ENCODE data around the gene ZNF709. TPM values are rescaled to one million over a fixed set of nuclear protein-coding genes. Genes with fewer than 3 reads are reported as not detected.

The ZNF709 gene
- total and polyA plus RNA-seq, 2 of the 13 experiments (the other 11 are each of a cell fraction or from before 2014, with no cell fraction given), result 1.5 to 3.9 TPM

DNA sequence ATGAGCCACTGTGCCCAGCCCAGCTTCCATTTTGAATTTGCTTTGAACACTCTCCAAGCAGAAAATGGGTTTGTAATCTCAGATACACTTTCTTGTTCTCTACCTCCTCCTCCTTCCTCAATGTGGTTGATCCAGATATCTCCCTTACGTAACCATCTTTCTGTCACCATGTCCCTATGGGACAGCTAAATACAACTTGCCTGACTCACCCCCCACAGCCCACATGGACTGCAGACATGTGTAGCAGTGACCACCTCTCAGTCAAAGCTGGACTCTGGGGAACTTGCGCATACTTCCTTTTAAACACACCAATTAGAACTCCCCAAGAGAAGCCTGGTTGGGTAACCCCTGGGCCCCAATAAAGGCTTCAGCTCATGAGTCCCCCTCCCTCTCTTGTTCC, 72.7 kb downstream of the ZNF709 start:
- Histone ChIP-seq H4K20me1 (ENCODE audit: insufficient read depth, low read length) (no peaks in the 10 kb centered on the region), H3K9me3 (ENCODE audit: low read length) (0 out of 2 replicates have a peak, but pooled peaks cover 4% of the 10 kb centered on the region), H3K4me3 (replicated peaks in 1 of 3; ENCODE audit: insufficient read depth in 1 of 3, low read depth in 2 of 3, low read length in 3 of 3) (no peak overlapping the region), H3K27me3 (ENCODE audit: control insufficient read depth in 1 of 2, insufficient read depth in 2 of 2, low read length in 2 of 2) (no peaks in the 10 kb centered on the region), H3K9ac (ENCODE audit: insufficient read depth, low read depth, low read length) (no peak overlapping the region), H3K27ac (ENCODE audit: extremely low read length, insufficient read depth, low read length) (no peak overlapping the region), H3K4me2 (ENCODE audit: low read depth, low read length) (no peak overlapping the region), H2AFZ (ENCODE audit: low read length) (no peak overlapping the region), H3K79me2 (ENCODE audit: insufficient read depth, low read length) (no peaks in the 10 kb centered on the region), H3K4me1 (ENCODE audit: insufficient read depth, low read length) (no peaks in the 10 kb centered on the region), H3K36me3 (replicated peaks in 1 of 2; ENCODE audit: control insufficient read depth in 1 of 2, insufficient read depth in 2 of 2, low read length in 2 of 2) (no peaks in the 10 kb centered on the region)
- in situ Hi-C loops (cut with HindIII; ENCODE audit: extremely low pct_ligation_motif_present, low pct_unique_long_range_greater_than_20kb) (no loop called here), intact Hi-C loops (cut with micrococcal nuclease; ENCODE audit: unreplicated experiment) (no loop called here)
- ATAC-seq (no peak), FAIRE-seq (no peak), DNase-seq (ENCODE audit: low spot score) (no peak)
- BruUV-seq (replicated peaks), result no TSS peak
- ChIA-PET CTCF (ENCODE audit: low intra/inter-chr PET ratio, low total read pairs) (no interaction called here), POLR2A (no interaction called here)
- TF ChIP-seq, protein P1, sequence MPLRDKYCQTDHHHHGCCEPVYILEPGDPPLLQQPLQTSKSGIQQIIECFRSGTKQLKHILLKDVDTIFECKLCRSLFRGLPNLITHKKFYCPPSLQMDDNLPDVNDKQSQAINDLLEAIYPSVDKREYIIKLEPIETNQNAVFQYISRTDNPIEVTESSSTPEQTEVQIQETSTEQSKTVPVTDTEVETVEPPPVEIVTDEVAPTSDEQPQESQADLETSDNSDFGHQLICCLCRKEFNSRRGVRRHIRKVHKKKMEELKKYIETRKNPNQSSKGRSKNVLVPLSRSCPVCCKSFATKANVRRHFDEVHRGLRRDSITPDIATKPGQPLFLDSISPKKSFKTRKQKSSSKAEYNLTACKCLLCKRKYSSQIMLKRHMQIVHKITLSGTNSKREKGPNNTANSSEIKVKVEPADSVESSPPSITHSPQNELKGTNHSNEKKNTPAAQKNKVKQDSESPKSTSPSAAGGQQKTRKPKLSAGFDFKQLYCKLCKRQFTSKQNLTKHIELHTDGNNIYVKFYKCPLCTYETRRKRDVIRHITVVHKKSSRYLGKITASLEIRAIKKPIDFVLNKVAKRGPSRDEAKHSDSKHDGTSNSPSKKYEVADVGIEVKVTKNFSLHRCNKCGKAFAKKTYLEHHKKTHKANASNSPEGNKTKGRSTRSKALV (CRISPR knock-in tag; IDR thresholded peaks at IDR 0.05), result no peak
- no peak for TF ChIP-seq ARNT2 (CRISPR knock-in tag; IDR thresholded peaks at IDR 0.05; ENCODE audit: low read depth)
- TF ChIP-seq, protein P2, sequence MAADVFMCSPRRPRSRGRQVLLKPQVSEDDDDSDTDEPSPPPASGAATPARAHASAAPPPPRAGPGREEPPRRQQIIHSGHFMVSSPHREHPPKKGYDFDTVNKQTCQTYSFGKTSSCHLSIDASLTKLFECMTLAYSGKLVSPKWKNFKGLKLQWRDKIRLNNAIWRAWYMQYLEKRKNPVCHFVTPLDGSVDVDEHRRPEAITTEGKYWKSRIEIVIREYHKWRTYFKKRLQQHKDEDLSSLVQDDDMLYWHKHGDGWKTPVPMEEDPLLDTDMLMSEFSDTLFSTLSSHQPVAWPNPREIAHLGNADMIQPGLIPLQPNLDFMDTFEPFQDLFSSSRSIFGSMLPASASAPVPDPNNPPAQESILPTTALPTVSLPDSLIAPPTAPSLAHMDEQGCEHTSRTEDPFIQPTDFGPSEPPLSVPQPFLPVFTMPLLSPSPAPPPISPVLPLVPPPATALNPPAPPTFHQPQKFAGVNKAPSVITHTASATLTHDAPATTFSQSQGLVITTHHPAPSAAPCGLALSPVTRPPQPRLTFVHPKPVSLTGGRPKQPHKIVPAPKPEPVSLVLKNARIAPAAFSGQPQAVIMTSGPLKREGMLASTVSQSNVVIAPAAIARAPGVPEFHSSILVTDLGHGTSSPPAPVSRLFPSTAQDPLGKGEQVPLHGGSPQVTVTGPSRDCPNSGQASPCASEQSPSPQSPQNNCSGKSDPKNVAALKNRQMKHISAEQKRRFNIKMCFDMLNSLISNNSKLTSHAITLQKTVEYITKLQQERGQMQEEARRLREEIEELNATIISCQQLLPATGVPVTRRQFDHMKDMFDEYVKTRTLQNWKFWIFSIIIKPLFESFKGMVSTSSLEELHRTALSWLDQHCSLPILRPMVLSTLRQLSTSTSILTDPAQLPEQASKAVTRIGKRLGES (CRISPR knock-in tag; IDR thresholded peaks at IDR 0.05; ENCODE audit: borderline replicate concordance), result no peak
- no peak for TF ChIP-seq MAF1 (CRISPR knock-in tag; IDR thresholded peaks at IDR 0.05; ENCODE audit: borderline replicate concordance)
- no peak for TF ChIP-seq ZNF563 (CRISPR knock-in tag; IDR thresholded peaks at IDR 0.05)
- no peak for TF ChIP-seq ZNF296 (CRISPR knock-in tag; conservative IDR thresholded peaks at IDR 0.05)
- TF ChIP-seq ZNF841 (CRISPR knock-in tag; IDR thresholded peaks at IDR 0.05; ENCODE audit: borderline replicate concordance), result no peak
- TF ChIP-seq, protein P3, sequence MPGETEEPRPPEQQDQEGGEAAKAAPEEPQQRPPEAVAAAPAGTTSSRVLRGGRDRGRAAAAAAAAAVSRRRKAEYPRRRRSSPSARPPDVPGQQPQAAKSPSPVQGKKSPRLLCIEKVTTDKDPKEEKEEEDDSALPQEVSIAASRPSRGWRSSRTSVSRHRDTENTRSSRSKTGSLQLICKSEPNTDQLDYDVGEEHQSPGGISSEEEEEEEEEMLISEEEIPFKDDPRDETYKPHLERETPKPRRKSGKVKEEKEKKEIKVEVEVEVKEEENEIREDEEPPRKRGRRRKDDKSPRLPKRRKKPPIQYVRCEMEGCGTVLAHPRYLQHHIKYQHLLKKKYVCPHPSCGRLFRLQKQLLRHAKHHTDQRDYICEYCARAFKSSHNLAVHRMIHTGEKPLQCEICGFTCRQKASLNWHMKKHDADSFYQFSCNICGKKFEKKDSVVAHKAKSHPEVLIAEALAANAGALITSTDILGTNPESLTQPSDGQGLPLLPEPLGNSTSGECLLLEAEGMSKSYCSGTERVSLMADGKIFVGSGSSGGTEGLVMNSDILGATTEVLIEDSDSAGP (CRISPR knock-in tag; IDR thresholded peaks at IDR 0.05; ENCODE audit: borderline replicate concordance), result no peak
- 100% methylated on average over 2 of the region's 2 CpGs for WGBS (ENCODE audit: low lambda C conversion rate)

Small RNA genes lying within 50 kb of the gene (small RNA-seq; reads per million reads assigned to genes)
- gene MTCO1P27 (ENCODE audit: insufficient read depth in 2 of 3, insufficient read length in 3 of 3, low read depth in 2 of 3, low replicate concordance in 1 of 3) (0 reads per million in 3 experiments), gene PPIAP20 (ENCODE audit: insufficient read depth in 2 of 3, insufficient read length in 3 of 3, low read depth in 2 of 3, low replicate concordance in 1 of 3) (0 reads per million in 3 experiments)

Other genes starting within 250 kb of the ZNF709 start
- gene ZNF44, start 189.9 kb downstream of the ZNF709 start, total RNA-seq (2016; rRNA removed; fragmentation: Illumina TruSeq; extraction: Trizol), result 15.7 and 16.6 TPM in 2 replicates
- 6.6 and 6.9 TPM in 2 replicates for gene ZNF44, start 189.9 kb downstream of the ZNF709 start, polyA plus RNA-seq (2011; rRNA removed)
- gene ZNF563, start 151.2 kb downstream of the ZNF709 start, total RNA-seq (2016; rRNA removed; fragmentation: Illumina TruSeq; extraction: Trizol), result 19.5 and 26.3 TPM in 2 replicates
- gene ZNF563, start 151.2 kb downstream of the ZNF709 start, polyA plus RNA-seq (2011; rRNA removed), result 7.1 and 7.5 TPM in 2 replicates
- gene ZNF442, start 119.1 kb downstream of the ZNF709 start, total RNA-seq (2016; rRNA removed; fragmentation: Illumina TruSeq; extraction: Trizol), result 6.0 and 8.6 TPM in 2 replicates
- gene ZNF442, start 119.1 kb downstream of the ZNF709 start, polyA plus RNA-seq (2011; rRNA removed), result 0.57 and 1.0 TPM in 2 replicates
- gene ZNF799, start 83.5 kb downstream of the ZNF709 start, total RNA-seq (2016; rRNA removed; fragmentation: Illumina TruSeq; extraction: Trizol), result 17.9 and 27.0 TPM in 2 replicates
- gene ZNF799, start 83.5 kb downstream of the ZNF709 start, polyA plus RNA-seq (2011; rRNA removed), result 4.7 and 7.7 TPM in 2 replicates
- 19.0 and 24.2 TPM in 2 replicates for gene ZNF443, start 43.8 kb downstream of the ZNF709 start, total RNA-seq (2016; rRNA removed; fragmentation: Illumina TruSeq; extraction: Trizol)
- 3.5 and 3.6 TPM in 2 replicates for gene ZNF443, start 43.8 kb downstream of the ZNF709 start, polyA plus RNA-seq (2011; rRNA removed)
- gene ZNF564, start 66.7 kb upstream of the ZNF709 start, total RNA-seq (2016; rRNA removed; fragmentation: Illumina TruSeq; extraction: Trizol), result 11.1 and 11.2 TPM in 2 replicates
- gene ZNF564, start 66.7 kb upstream of the ZNF709 start, polyA plus RNA-seq (2011; rRNA removed), result 2.3 and 2.4 TPM in 2 replicates
- 2.9 and 5.2 TPM in 2 replicates for gene ZNF490, start 126.0 kb upstream of the ZNF709 start, total RNA-seq (2016; rRNA removed; fragmentation: Illumina TruSeq; extraction: Trizol)
- gene ZNF490, start 126.0 kb upstream of the ZNF709 start, polyA plus RNA-seq (2011; rRNA removed), result 1.2 and 1.3 TPM in 2 replicates
- 17.4 and 21.3 TPM in 2 replicates for gene ZNF791, start 126.1 kb upstream of the ZNF709 start, total RNA-seq (2016; rRNA removed; fragmentation: Illumina TruSeq; extraction: Trizol)
- gene ZNF791, start 126.1 kb upstream of the ZNF709 start, polyA plus RNA-seq (2011; rRNA removed), result 10.1 and 12.8 TPM in 2 replicates
- gene MAN2B1, start 181.9 kb upstream of the ZNF709 start, total RNA-seq (2016; rRNA removed; fragmentation: Illumina TruSeq; extraction: Trizol), result 10.8 and 23.8 TPM in 2 replicates
- gene MAN2B1, start 181.9 kb upstream of the ZNF709 start, polyA plus RNA-seq (2011; rRNA removed), result 23.6 and 31.8 TPM in 2 replicates
- 9.9 and 10.7 TPM in 2 replicates for gene WDR83, start 182.0 kb upstream of the ZNF709 start, total RNA-seq (2016; rRNA removed; fragmentation: Illumina TruSeq; extraction: Trizol)
- gene WDR83, start 182.0 kb upstream of the ZNF709 start, polyA plus RNA-seq (2011; rRNA removed), result 4.5 and 5.4 TPM in 2 replicates
- gene DHPS, start 197.1 kb upstream of the ZNF709 start, total RNA-seq (2016; rRNA removed; fragmentation: Illumina TruSeq; extraction: Trizol), result 34.8 and 43.3 TPM in 2 replicates
- 84.3 and 84.6 TPM in 2 replicates for gene DHPS, start 197.1 kb upstream of the ZNF709 start, polyA plus RNA-seq (2011; rRNA removed)
- not detected in 2 replicates for gene GNG14, start 203.2 kb upstream of the ZNF709 start, total RNA-seq (2016; rRNA removed; fragmentation: Illumina TruSeq; extraction: Trizol)
- not detected in 2 replicates for gene GNG14, start 203.2 kb upstream of the ZNF709 start, polyA plus RNA-seq (2011; rRNA removed)
- gene FBXW9, start 211.8 kb upstream of the ZNF709 start, total RNA-seq (2016; rRNA removed; fragmentation: Illumina TruSeq; extraction: Trizol), result 4.6 and 6.1 TPM in 2 replicates
- gene FBXW9, start 211.8 kb upstream of the ZNF709 start, polyA plus RNA-seq (2011; rRNA removed), result 5.7 and 7.0 TPM in 2 replicates
- 31.7 and 33.6 TPM in 2 replicates for gene TNPO2, start 239.1 kb upstream of the ZNF709 start, total RNA-seq (2016; rRNA removed; fragmentation: Illumina TruSeq; extraction: Trizol)
- gene TNPO2, start 239.1 kb upstream of the ZNF709 start, polyA plus RNA-seq (2011; rRNA removed), result 61.0 and 76.1 TPM in 2 replicates
- 159 and 179 TPM in 2 replicates for gene TRIR, start 249.9 kb upstream of the ZNF709 start, total RNA-seq (2016; rRNA removed; fragmentation: Illumina TruSeq; extraction: Trizol)
- gene TRIR, start 249.9 kb upstream of the ZNF709 start, polyA plus RNA-seq (2011; rRNA removed), result 160 and 166 TPM in 2 replicates